Endothelial cell of umbilical vein (primary cell): ENCODE data around the gene IGFBP2. TPM values are rescaled to one million over a fixed set of nuclear protein-coding genes. Genes with fewer than 3 reads are reported as not detected.

Experiments used
- BruUV-seq: library from RNA; stranded (reverse); fragments of 400-500 nt; replicated peaks from 2 replicates; lab custom pipeline; 2021; lab: Mats Ljungman, UMichigan
- CTCF ChIA-PET: fragments of 300-600, 350-600 bp; sonication (Branson Sonifier 250); formaldehyde crosslinking; loops from one replicate; lab custom pipeline; 2021; ENCODE audit warnings: antibody characterized with exemption, inconsistent platforms; lab: Charles Lee
- POLR2A ChIA-PET: fragments of 300-600, 350-600 bp; sonication (Branson Sonifier 250); formaldehyde crosslinking; loops from one replicate; lab custom pipeline; 2021; ENCODE audit warnings: antibody characterized with exemption, inconsistent platforms; lab: Charles Lee
- DNase-seq: peaks from one replicate; pipeline ENCODE4 v3.0.0-alpha.2; 2011; ENCODE audit warnings: low read depth, low spot score
- FAIRE-seq: peaks from 2 replicates; lab custom pipeline; 2011; peaks lifted over from hg19 to GRCh38; lab: Jason Lieb, UNC
- H2AFZ ChIP-seq: 2 replicates; pipeline ENCODE4 v1.6.0; 2012; ENCODE audit warnings: low read depth, low read length, control low read depth, inconsistent platforms
- H3K27ac ChIP-seq: 2 replicates; pipeline ENCODE4 v1.5.1; 2011; ENCODE audit warnings: low read depth, mild to moderate bottlenecking, control low read depth, low read length, moderate library complexity; ENCODE audit not compliant: insufficient read depth
- H3K27me3 ChIP-seq, 2 experiments: 2 replicates each; pipeline versions ENCODE4 v1.6.0 to v1.6.1; 2011; ENCODE audit warnings: low read length in 2 of 2, mixed read lengths in 1 of 2; ENCODE audit not compliant: control insufficient read depth in 2 of 2, insufficient read depth in 2 of 2
- H3K36me3 ChIP-seq, 2 experiments: 2 replicates in 1 of 2; 3 replicates in 1 of 2; pipeline ENCODE4 v1.5.1; 2011; ENCODE audit warnings: low read length in 2 of 2, mild to moderate bottlenecking in 1 of 2, moderate library complexity in 1 of 2; ENCODE audit not compliant: control insufficient read depth in 2 of 2, insufficient read depth in 2 of 2; ENCODE audit errors: extremely low read depth in 1 of 2
- H3K4me1 ChIP-seq: 3 replicates; pipeline ENCODE4 v1.5.1; 2011; ENCODE audit warnings: mild to moderate bottlenecking, low read length; ENCODE audit not compliant: control insufficient read depth, insufficient read depth; ENCODE audit errors: extremely low read depth
- H3K4me2 ChIP-seq: 2 replicates; pipeline ENCODE4 v1.6.1; 2011; ENCODE audit warnings: low read length, control low read depth, mixed read lengths; ENCODE audit not compliant: insufficient read depth
- H3K4me3 ChIP-seq, 3 experiments: fragments of 200-600 bp in 1 of 3; sonication (generic), shearing (Covaris generic) in 1 of 3; replicated peaks in 1 of 3; 2 replicates each; pipeline ENCODE4 v1.5.1; 2011 to 2016; ENCODE audit warnings: control low read depth in 3 of 3, low read length in 3 of 3, mild to moderate bottlenecking in 2 of 3, inconsistent platforms in 1 of 3, low read depth in 1 of 3, moderate library complexity in 1 of 3; ENCODE audit not compliant: insufficient read depth in 1 of 3
- H3K79me2 ChIP-seq: 2 replicates; pipeline ENCODE4 v1.6.0; 2012; ENCODE audit warnings: low read length, inconsistent platforms; ENCODE audit not compliant: control insufficient read depth, insufficient read depth
- H3K9ac ChIP-seq: replicated peaks from 2 replicates; pipeline ENCODE3; 2011; ENCODE audit warnings: low read length, control low read depth; ENCODE audit not compliant: insufficient read depth; ENCODE audit errors: extremely low read depth
- H3K9me1 ChIP-seq: replicated peaks from 3 replicates; pipeline ENCODE4 v1.6.0; 2011; ENCODE audit warnings: mild to moderate bottlenecking, low read length; ENCODE audit not compliant: control insufficient read depth, insufficient read depth; ENCODE audit errors: extremely low read depth
- H3K9me3 ChIP-seq: replicated peaks from 2 replicates; pipeline ENCODE4 v1.5.1; 2012; ENCODE audit warnings: low read length, inconsistent platforms; ENCODE audit not compliant: control insufficient read depth, insufficient read depth
- H4K20me1 ChIP-seq: replicated peaks from 2 replicates; pipeline ENCODE3; 2011; ENCODE audit warnings: mild to moderate bottlenecking, low read length; ENCODE audit not compliant: control insufficient read depth, insufficient read depth; ENCODE audit errors: extremely low read depth
- CTCF ChIP-seq, 2 donors: IDR thresholded peaks; 1 replicate in 1 of 2; 2 replicates in 1 of 2; pipeline ENCODE4 v1.5.1; 2011; ENCODE audit warnings: low read length in 2 of 2, mild to moderate bottlenecking in 2 of 2, moderate library complexity in 2 of 2, control low read depth in 1 of 2, inconsistent platforms in 1 of 2, low read depth in 1 of 2; ENCODE audit not compliant: insufficient read depth in 1 of 2; ENCODE audit errors: extremely low read depth in 1 of 2
- EZH2 ChIP-seq: IDR thresholded peaks from 2 replicates; pipeline ENCODE4 v1.6.1; 2012; ENCODE audit warnings: borderline replicate concordance, low read depth, mild to moderate bottlenecking, moderate library complexity, low read length, inconsistent platforms; ENCODE audit not compliant: severe bottlenecking
- FOS ChIP-seq: IDR thresholded peaks from 2 replicates; pipeline ENCODE4 v1.6.1; 2011; ENCODE audit warnings: mild to moderate bottlenecking, low read length, moderate library complexity, borderline replicate concordance; ENCODE audit not compliant: insufficient read depth
- GATA2 ChIP-seq: IDR thresholded peaks from 2 replicates; pipeline ENCODE4 v1.7.0; 2011; ENCODE audit warnings: low read depth, mild to moderate bottlenecking, moderate library complexity, mixed read lengths, low read length; ENCODE audit not compliant: insufficient read length, insufficient read depth
- JUN ChIP-seq: IDR thresholded peaks from 2 replicates; pipeline ENCODE4 v1.6.1; 2011; ENCODE audit warnings: borderline replicate concordance, low read depth; ENCODE audit not compliant: insufficient read length, insufficient read depth
- MYC ChIP-seq: IDR thresholded peaks from one replicate; pipeline ENCODE4 v1.6.1; 2011; ENCODE audit warnings: mild to moderate bottlenecking, low read depth, low read length
- POLR2A ChIP-seq: IDR thresholded peaks from 2 replicates; pipeline ENCODE4 v1.6.1; 2012; ENCODE audit warnings: low read depth, mild to moderate bottlenecking, control low read depth, low read length
- POLR2AphosphoS5 ChIP-seq: IDR thresholded peaks from 2 replicates; pipeline ENCODE4 v1.6.1; 2012; ENCODE audit warnings: low read depth, mild to moderate bottlenecking, control low read depth, low read length, moderate library complexity; ENCODE audit not compliant: insufficient read depth
- dilution Hi-C: fragments of 300-500 bp; cut with MboI; formaldehyde crosslinking; loops from one replicate; pipeline ENCODE4 v1.15.0; 2019; ENCODE audit warnings: low sequenced_read_pairs; ENCODE audit not compliant: extremely low pct_ligation_motif_present
- intact Hi-C: fragments of 100-400 bp; cut with micrococcal nuclease; formaldehyde crosslinking; loops from one replicate; pipeline ENCODE4 v1.10.0; 2022
- polyA plus RNA-seq, 4 experiments: library from polyadenylated mRNA; depleted of rRNA in 3 of 4; stranded (reverse) in 3 of 4; unstranded in 1 of 4; fragments of >200 nt; gene quantifications; 2 replicates each; pipeline versions ENCODE4 v1.2.1 to v1.2.3, GENCODE V29; 2011 to 2012; ENCODE audit warnings: missing spikeins in 1 of 4
- total RNA-seq: library from RNA; stranded (reverse); gene quantifications from 2 replicates; pipeline ENCODE4 v1.2.3, GENCODE V29; 2021
- TF ChIP-seq, protein P1 (sequence below): IDR thresholded peaks from 2 replicates; pipeline ENCODE4 v1.6.1; 2011; ENCODE audit not compliant: insufficient read depth, insufficient read length

Gene IGFBP2
- total and polyA plus RNA-seq, 2 donors (not counting 3 experiments of a cell fraction or from before 2014, with no cell fraction given): 212 to 261 TPM

- Histone ChIP-seq H2AFZ (no peak overlapping the region), H3K27me3 (peaks cover 0 to 2% of the 10 kb centered on the region in 2 experiments), H3K27ac (no peak overlapping the region), H3K4me3 (no peak overlapping the region), H3K9me1 (no peaks in the 10 kb centered on the region), H3K36me3 (peaks cover 0 to 2% of the 10 kb centered on the region in 2 experiments), H3K79me2 (no peaks in the 10 kb centered on the region), H3K4me2 (no peak overlapping the region), H3K9ac (no peak overlapping the region), H3K9me3 (no peaks in the 10 kb centered on the region), H3K4me1 (peaks cover 8% of the 10 kb centered on the region), H4K20me1 (no peaks in the 10 kb centered on the region)
- dilution Hi-C loops (no loop called here), intact Hi-C loops (loop anchor here (1.0 to 5.0 kb wide), 8 partner anchors 32 to 631 kb away; partner anchors contain the start of gene IGFBP2)
- ChIA-PET POLR2A (no interaction called here), CTCF (interaction anchor here (0.8 to 12.6 kb wide), 14 partner anchors 9 to 845 kb away, joined by 3 to 583 read pairs (median 7); no protein-coding TSS in a partner anchor)
- TF ChIP-seq CTCF (IDR thresholded peaks at IDR 0.05; ENCODE audit: extremely low read depth in 1 of 2, insufficient read depth in 1 of 2, low read depth in 1 of 2, low read length in 2 of 2): no peak
- no peak for TF ChIP-seq FOS
- TF ChIP-seq EZH2: no peak
- no peak for TF ChIP-seq JUN
- TF ChIP-seq POLR2AphosphoS5: no peak
- TF ChIP-seq, protein P1, sequence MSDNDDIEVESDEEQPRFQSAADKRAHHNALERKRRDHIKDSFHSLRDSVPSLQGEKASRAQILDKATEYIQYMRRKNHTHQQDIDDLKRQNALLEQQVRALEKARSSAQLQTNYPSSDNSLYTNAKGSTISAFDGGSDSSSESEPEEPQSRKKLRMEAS: no peak
- TF ChIP-seq MYC: no peak
- no peak for TF ChIP-seq POLR2A
- no peak for TF ChIP-seq GATA2
- no TSS peak for BruUV-seq
- DNase-seq (no peak), FAIRE-seq (no peak)
Observed at GRCh38 chr2:216665717-216666116, 32.5 kb downstream of the IGFBP2 start.
